ENCODE data around the gene CNIH1.
A peak's percentile ranks its signal among the peaks of the same experiment; 100 is the strongest.

Gene CNIH1

GRCh38 chr14:54440873-54441868 lies at the start of gene CNIH1:
Gene CNIH1 (minus strand): TSS chr14:54441374. CDS start chr14:54441327, 47 bp downstream.
- DNase-seq (peak; percentile 95), ATAC-seq (peak; percentile 90)

- ATAC-seq: no peak
- no peak for DNase-seq
Observed at GRCh38 chr14:54490445-54491175, 49.4 kb upstream of the CNIH1 start.

- DNase-seq: no peak
- ATAC-seq: no peak
Observed at GRCh38 chr14:54489731-54490444, 48.7 kb upstream of the CNIH1 start.

GRCh38 chr14:54489318-54489683 lies 48.1 kb upstream of the CNIH1 start:
- DNase-seq: no peak
- no peak for ATAC-seq

- peak; percentile 97 for ATAC-seq
Observed at GRCh38 chr14:54488646-54489317, 47.6 kb upstream of the CNIH1 start, which contains the start of gene GMFB. Gene GMFB (minus strand): TSS chr14:54488980. CDS start chr14:54488927, 53 bp downstream.

DNA sequence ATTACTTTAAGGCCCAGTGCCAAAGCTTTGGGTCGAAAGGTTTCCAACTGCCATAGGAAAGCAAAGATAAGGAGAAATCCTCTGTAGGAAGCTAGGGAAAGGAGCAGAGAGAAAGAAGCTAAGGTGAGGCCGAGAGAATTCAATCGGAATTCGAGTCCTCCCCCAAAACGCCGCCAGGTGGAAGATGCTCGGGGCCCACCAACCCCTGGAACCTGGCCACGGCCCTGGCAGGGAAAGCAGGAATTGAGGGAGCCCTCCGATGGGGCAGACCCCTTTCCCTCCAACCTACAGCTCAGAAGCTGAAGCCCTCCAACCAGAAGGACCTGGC lies 47.1 kb upstream of the CNIH1 start:
- DNase-seq (no peak), ATAC-seq (peak; percentile 30)

More at GRCh38 chr14:54488646-54489317, 47.6 kb upstream of the CNIH1 start, which contains the start of gene GMFB:
- peak; percentile 90 for DNase-seq

GRCh38 chr14:54487771-54488170 lies 46.6 kb upstream of the CNIH1 start:
- DNase-seq: no peak

DNA sequence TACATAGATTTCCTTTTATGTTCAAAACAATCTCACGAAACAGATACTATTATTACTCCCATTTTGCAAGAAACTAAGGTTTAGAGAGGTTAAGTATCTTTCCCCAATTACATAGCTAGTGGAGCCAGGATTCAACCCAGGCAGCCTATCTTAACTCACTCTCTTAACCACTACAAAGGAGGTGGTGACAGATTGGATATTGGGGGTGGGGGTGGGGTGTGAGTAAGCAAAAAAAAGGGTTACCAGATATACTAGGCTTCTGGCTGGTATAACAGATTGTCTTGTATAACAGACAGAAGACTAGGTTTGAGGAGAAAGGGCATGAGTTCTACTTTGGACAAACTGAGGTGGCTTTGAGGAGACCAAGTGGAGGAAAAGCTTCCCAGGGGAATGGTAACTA lies 45.5 kb upstream of the CNIH1 start:
- DNase-seq (no peak), ATAC-seq (no peak)

More at GRCh38 chr14:54487771-54488170, 46.6 kb upstream of the CNIH1 start:
- ATAC-seq: no peak

- no peak for ATAC-seq
- DNase-seq: no peak
Observed at GRCh38 chr14:54483846-54484245, 42.7 kb upstream of the CNIH1 start.

GRCh38 chr14:54483073-54483745 lies 42.0 kb upstream of the CNIH1 start:
- ATAC-seq: peak; percentile 40
- no peak for DNase-seq

DNA sequence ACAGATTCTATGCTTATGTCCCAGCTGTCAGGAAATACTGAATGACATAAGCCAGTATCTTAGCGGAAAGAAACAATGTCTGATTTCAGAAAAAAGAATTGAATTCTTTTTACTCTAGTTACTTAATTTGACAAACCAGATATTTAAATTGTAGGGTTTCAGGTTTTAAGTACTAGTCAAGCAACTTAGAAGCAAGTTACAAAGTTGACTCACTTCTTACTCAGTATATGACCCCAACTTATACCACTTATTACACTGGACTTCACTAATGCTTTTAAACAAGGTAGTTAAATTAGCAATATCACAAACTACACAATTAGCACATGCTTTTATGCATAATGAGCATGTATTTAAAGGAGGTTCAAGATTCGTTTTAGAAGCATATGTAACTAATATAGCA lies 40.5 kb upstream of the CNIH1 start:
- ATAC-seq: no peak
- no peak for DNase-seq

- no peak for ATAC-seq
- DNase-seq: no peak
Observed at GRCh38 chr14:54480830-54481562, 39.8 kb upstream of the CNIH1 start.

- ATAC-seq (no peak), DNase-seq (no peak)
Observed at GRCh38 chr14:54478636-54479215, 37.6 kb upstream of the CNIH1 start.

DNA sequence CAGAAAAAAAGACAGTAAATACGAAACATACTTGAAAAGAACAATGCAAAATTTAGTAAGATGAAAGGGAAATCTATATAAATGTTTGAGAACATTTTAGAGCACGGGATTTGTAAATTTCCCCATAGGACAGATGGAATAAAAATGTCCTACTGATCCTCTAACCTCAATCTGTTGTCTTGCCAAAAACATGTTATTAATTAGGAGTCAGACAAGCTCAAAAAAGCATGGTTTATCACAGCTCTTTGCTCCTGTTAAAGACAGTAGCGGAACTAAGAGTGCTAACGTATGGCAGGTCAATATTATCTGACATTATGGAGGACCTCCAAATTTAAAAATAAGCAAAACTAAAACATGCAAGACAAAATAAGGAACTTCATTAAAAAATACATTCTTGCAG lies 34.7 kb upstream of the CNIH1 start:
- no peak for DNase-seq
- ATAC-seq: no peak

- DNase-seq (no peak), ATAC-seq (no peak)
Observed at GRCh38 chr14:54475187-54475899, 34.2 kb upstream of the CNIH1 start.

DNA sequence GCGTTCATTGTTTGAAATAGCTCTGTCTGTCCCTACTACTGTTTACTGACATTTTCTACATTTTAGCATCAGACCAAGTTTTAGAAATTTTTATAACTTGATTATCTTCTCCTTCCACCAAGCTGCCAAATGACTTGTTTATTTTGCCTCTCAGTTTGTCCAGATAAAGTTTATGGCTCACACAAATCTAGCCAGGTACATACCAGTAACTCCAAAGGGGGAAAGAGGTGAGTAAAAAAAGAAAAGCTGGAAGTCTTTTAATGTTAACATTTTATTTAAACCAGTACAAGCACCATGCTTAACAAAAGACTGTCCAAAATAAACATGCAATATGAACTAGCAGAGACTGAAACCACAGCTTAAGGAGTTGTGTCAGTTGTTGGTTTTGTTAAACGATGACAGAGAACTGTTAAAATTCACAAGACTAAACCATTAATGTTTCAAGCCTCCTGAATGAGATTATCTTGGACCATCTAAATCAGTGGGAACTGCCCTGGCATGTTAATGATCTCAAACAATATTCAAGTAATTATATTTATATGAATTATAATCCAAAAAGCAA lies 33.1 kb upstream of the CNIH1 start:
- no peak for ATAC-seq

DNA sequence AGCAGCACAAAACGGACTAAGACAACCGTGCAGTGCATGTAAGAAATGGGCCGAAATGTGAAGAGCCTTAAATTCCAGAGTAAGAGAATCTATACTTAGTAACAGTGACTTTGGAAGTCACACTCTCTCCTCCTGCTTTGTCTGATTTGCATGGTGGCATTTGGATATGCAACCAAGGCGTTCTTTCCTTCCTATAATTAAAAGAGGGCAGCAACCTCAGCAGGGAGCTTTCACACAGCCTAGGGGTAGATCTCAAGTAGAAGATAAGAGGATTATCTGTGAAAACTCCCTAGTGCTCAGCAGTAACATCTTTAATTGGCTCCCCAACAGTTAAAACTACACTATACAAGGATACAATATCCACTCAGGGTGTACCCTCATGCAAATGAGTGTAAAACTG lies 31.1 kb upstream of the CNIH1 start:
- DNase-seq (no peak), ATAC-seq (no peak)

More for the DNA sequence above, 33.1 kb upstream of the CNIH1 start:
- no peak for DNase-seq

- ATAC-seq: no peak
- DNase-seq: no peak
Observed at GRCh38 chr14:54471641-54472040, 30.5 kb upstream of the CNIH1 start.

- no peak for ATAC-seq
- DNase-seq: no peak
Observed at GRCh38 chr14:54470701-54471100, 29.5 kb upstream of the CNIH1 start.

All from stimulated activated naive CD8-positive, alpha-beta T cell treated with anti-CD3 and anti-CD28 coated beads, Interleukin-15, Interleukin-2, amounts not matched to agents 100 U/mL and 50 U/mL, for 24 hours (primary cell).